ENCODE data around the gene ANKRD31. TPM values are rescaled to one million over a fixed set of nuclear protein-coding genes. Genes with fewer than 3 reads are reported as not detected.
"Not testable (repeated sequence)": the region's sequence is repeated elsewhere in the genome, so short reads cannot be mapped to it uniquely, and the experiment has no call there.

The ANKRD31 gene
- total RNA-seq, 4 donors from 2014 or later, result 0.12 to 0.79 (median 0.37) TPM

DNA sequence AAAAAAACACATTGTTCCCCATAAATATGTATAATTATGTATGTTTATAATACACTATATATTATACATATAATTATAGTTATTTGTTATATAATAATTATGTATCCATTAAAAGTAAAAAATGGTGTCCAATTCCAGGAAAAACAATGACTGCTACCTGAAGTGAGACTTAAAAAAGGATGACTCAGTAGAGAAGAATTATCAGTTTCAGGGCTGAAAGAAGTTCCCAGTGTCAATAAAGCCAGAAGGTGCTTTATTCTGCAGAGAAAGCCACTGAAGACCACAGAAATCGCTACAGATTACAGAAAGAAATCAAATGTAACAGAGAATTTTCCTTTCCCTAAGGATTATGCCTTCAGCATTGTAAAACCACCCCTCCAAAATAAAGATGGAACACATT is 50.9 kb downstream of the ANKRD31 start:
- DNase-seq (ENCODE audit: low spot score), result no peak
- TF ChIP-seq, protein P1, sequence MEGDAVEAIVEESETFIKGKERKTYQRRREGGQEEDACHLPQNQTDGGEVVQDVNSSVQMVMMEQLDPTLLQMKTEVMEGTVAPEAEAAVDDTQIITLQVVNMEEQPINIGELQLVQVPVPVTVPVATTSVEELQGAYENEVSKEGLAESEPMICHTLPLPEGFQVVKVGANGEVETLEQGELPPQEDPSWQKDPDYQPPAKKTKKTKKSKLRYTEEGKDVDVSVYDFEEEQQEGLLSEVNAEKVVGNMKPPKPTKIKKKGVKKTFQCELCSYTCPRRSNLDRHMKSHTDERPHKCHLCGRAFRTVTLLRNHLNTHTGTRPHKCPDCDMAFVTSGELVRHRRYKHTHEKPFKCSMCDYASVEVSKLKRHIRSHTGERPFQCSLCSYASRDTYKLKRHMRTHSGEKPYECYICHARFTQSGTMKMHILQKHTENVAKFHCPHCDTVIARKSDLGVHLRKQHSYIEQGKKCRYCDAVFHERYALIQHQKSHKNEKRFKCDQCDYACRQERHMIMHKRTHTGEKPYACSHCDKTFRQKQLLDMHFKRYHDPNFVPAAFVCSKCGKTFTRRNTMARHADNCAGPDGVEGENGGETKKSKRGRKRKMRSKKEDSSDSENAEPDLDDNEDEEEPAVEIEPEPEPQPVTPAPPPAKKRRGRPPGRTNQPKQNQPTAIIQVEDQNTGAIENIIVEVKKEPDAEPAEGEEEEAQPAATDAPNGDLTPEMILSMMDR (IDR thresholded peaks at IDR 0.05), result no peak
- ATAC-seq (ENCODE audit: low FRiP score), result no peak

DNA sequence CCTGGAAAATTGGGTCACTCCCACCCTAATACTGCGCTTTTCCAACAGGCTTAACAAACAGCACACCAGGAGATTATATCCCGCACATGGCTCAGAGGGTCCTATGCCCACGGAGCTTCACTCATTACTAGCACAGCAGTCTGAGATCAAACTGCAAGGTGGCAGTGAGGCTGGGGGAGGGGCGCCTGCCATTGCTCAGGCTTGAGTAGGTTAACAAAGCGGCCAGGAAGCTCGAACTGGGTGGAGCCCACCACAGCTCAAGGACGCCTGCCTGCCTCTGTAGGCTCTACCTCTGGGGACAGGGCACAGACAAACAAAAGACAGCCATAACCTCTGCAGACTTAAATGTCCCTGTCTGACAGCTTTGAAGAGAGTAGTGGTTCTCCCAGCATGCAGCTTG is 60.7 kb downstream of the ANKRD31 start:
- DNase-seq (ENCODE audit: low spot score); ATAC-seq (ENCODE audit: low FRiP score): not testable (repeated sequence)

DNA sequence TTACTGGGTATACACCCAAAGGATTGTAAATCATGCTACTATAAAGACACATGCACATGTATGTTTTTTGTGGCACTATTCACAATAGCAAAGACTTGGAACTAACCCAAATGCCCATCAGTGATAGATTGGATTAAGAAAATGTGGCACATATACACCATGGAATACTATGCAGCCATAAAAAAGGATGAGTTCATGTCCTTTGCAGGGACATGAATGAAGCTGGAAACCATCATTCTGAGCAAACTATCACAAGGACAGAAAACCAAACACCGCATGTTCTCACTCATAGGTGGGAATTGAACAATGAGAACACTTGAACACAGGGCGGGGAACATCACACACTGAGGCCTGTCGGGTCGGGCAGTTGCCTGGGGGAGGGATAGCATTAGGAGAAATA is 61.8 kb downstream of the ANKRD31 start:
- DNase-seq (ENCODE audit: low spot score); ATAC-seq (ENCODE audit: low FRiP score): not testable (repeated sequence)

DNA sequence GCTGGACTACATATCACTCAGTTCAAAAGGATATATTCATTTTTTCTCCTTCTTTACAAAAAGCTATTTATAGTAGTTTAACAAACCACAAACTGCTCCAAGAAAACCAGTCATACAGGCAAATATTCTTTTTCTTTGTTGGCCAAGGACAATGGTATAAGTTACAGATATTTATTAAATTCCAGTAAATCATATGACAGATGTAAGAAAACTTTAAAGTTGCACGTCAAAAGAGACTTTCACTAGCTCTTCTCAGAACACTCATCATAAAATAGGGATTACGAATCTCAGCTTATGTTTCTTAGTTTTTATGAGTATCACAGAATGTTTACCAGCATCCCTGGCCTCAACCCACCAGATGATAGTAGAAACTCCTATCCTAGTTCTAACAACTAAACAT is 67.2 kb downstream of the ANKRD31 start:
- TF ChIP-seq, protein P1 (IDR thresholded peaks at IDR 0.05), result no peak
- ATAC-seq (ENCODE audit: low FRiP score), result no peak
- no peak for DNase-seq (ENCODE audit: low spot score)

DNA sequence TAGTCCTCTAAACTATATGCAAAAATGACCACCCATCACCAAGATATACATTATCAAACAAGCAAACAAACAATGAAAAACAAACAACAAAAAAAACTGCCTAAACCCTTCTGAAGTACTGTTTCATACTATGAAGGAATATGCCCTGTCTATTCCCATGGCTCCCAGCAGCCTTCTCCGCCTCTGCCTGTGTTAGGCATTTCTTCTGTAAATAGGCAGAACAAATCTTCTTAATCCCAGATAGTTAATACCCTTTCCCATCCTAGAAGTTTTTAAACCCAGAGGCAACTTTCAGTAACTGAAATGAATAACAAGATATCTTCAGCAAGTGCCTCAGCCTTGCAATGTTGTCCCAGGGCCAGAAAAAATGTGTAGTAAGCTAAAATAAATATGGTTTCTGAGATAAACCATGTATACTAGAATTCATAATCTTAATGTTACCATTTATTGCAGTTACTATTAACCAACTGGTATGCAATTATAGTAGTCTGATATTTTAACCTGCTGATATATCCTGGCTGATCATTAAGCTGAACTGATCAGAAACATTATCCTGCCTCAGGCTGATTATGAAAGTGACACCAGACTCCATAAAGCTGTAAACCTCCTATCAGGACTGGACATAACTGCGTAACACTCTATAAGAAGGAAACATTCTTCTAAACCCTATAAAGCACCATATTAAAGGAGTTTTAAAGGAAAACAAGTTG is 68.5 kb downstream of the ANKRD31 start:
- DNase-seq (ENCODE audit: low spot score) (no peak), ATAC-seq (ENCODE audit: low FRiP score) (no peak)
- TF ChIP-seq, protein P1 (IDR thresholded peaks at IDR 0.05), result no peak

DNA sequence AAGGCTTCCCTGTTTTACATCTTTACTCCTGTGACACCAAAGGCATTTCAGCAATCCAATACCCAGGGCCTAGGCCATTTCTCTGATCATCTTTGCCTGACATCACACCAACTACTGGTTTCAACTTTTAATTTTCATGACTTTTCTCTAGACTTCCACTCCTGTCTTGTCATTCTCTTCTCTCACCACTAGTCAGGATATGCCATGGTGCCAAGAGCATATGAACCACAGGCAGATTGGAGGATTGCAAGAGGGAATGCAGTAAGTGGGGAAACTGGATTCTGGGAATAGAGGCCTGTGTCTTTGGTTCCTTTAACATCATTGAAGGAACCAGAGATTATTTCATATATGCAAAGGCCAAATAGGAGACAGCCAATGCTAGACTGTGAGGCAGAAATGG is 69.3 kb downstream of the ANKRD31 start:
- TF ChIP-seq, protein P1 (IDR thresholded peaks at IDR 0.05), result no peak
- ATAC-seq (ENCODE audit: low FRiP score) (no peak), DNase-seq (ENCODE audit: low spot score) (no peak)

DNA sequence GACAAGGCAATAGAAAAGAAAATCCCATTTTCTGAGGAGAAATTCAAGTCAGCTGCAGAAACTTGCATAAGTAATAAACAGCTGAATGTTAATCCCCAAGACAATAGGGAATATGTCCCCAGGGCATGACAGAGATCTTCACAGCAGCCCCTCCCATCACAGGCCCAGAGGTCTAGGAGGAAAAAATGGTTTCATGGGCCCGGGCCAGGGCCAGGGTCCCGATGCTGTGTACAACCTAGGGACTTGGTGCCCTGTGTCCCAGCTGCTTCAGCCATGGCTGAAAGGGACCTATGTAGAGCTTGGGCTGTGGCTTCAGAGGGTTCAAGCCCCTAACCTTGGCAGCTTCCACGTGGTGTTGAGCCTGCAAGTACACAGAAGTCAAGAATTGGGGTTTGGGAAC is 75.2 kb downstream of the ANKRD31 start:
- DNase-seq (ENCODE audit: low spot score); ATAC-seq (ENCODE audit: low FRiP score): not testable (repeated sequence)

DNA sequence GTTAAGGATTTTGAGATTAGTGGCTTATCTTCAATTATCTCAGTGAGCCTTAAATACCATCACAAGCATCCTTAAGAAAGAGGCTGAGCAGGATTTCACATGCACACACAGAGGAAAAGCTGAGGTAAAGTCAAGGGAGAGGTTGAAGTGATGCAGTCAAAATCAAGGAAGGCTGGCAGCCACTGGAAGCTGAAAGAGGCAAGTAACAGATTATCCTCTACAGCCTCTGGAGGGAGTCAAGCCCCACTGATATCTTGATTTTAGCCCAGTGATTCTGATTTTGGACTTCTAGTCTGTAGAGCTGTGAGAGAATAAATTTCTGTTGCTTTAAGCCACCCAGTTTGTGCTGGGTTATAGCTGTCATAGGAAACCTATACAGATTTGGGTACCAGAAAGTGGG is 80.1 kb downstream of the ANKRD31 start:
- DNase-seq (ENCODE audit: low spot score) (no peak), ATAC-seq (ENCODE audit: low FRiP score) (no peak)
- TF ChIP-seq, protein P1 (IDR thresholded peaks at IDR 0.05), result no peak

DNA sequence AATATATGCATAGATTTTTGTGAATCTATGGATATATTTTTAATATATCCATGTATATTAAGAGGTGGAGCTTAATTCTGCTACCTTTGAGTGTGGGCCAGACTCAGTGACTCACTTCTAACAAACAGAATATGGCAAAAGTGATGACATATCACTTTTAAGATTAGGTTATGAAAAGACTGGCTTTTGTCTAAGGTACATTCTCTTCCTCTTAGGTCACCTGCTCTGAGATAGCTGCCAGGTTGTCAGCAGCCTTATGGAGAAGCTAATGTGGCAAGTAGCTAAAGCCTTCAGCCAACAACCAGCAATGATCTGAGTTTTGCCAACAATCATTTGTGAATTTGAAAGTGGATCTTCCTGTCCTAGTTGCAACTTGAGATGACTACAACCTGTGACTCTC is 83.8 kb downstream of the ANKRD31 start:
- DNase-seq (ENCODE audit: low spot score) (no peak), ATAC-seq (ENCODE audit: low FRiP score) (no peak)
- TF ChIP-seq, protein P1 (IDR thresholded peaks at IDR 0.05), result no peak
